CD14-positive monocyte (primary cell): Measurements from ENCODE around the gene STARD10. TPM values are rescaled to one million over a fixed set of nuclear protein-coding genes. Genes with fewer than 3 reads are reported as not detected.

Experiments used
- DNase-seq, 3 donors: peaks; one replicate each; pipeline ENCODE4 v3.0.0-alpha.2; 2011 to 2022
- H2AFZ ChIP-seq: 2 replicates; pipeline ENCODE4 v1.6.0; 2012; ENCODE audit warnings: mild to moderate bottlenecking, low read depth, low read length, inconsistent platforms; ENCODE audit not compliant: insufficient read depth, poor library complexity, severe bottlenecking
- H3K27ac ChIP-seq, 2 donors: 1 replicate in 1 of 2; 2 replicates in 1 of 2; pipeline ENCODE4 v1.5.1; 2012 to 2013; ENCODE audit warnings: low read length in 2 of 2, control low read depth in 1 of 2, inconsistent platforms in 1 of 2, low read depth in 1 of 2, mild to moderate bottlenecking in 1 of 2
- H3K27me3 ChIP-seq, 2 donors: one replicate each; pipeline versions ENCODE4 v1.6.0 to v1.6.1; 2011 to 2013; ENCODE audit warnings: low read length in 2 of 2; ENCODE audit not compliant: control insufficient read depth in 2 of 2, insufficient read depth in 2 of 2
- H3K36me3 ChIP-seq, 2 donors: replicated peaks in 1 of 2; 1 replicate in 1 of 2; 2 replicates in 1 of 2; pipeline versions ENCODE4 v1.5.1 to v1.6.1; 2012 to 2013; ENCODE audit warnings: low read length in 2 of 2, control low read depth in 1 of 2, inconsistent platforms in 1 of 2, mild to moderate bottlenecking in 1 of 2; ENCODE audit not compliant: insufficient read depth in 2 of 2, control insufficient read depth in 1 of 2
- H3K4me1 ChIP-seq, 2 donors: 1 replicate in 1 of 2; 2 replicates in 1 of 2; pipeline versions ENCODE4 v1.5.1 to v1.6.1; 2012 to 2013; ENCODE audit warnings: low read length in 2 of 2, control low read depth in 1 of 2, inconsistent platforms in 1 of 2, mild to moderate bottlenecking in 1 of 2, moderate library complexity in 1 of 2; ENCODE audit not compliant: insufficient read depth in 2 of 2, control insufficient read depth in 1 of 2
- H3K4me2 ChIP-seq: replicated peaks from 2 replicates; pipeline ENCODE3; 2012; ENCODE audit warnings: low read length, moderate library complexity, mild to moderate bottlenecking; ENCODE audit not compliant: poor library complexity, severe bottlenecking; ENCODE audit errors: extremely low read depth
- H3K4me3 ChIP-seq, 3 experiments: fragments of 200-600 bp in 1 of 3; sonication (generic) in 1 of 3; replicated peaks in 1 of 3; 1 replicate in 2 of 3; 2 replicates in 1 of 3; pipeline ENCODE4 v1.5.1; 2011 to 2013; ENCODE audit warnings: low read length in 3 of 3, mild to moderate bottlenecking in 3 of 3, control low read depth in 2 of 3, low read depth in 2 of 3, inconsistent platforms in 1 of 3, moderate library complexity in 1 of 3
- H3K79me2 ChIP-seq: 2 replicates; pipeline ENCODE4 v1.6.0; 2012; ENCODE audit warnings: mild to moderate bottlenecking, control low read depth, inconsistent platforms, low read length, moderate library complexity; ENCODE audit not compliant: insufficient read depth
- H3K9ac ChIP-seq: 2 replicates; pipeline ENCODE4 v1.6.0; 2017; ENCODE audit warnings: low read length, mild to moderate bottlenecking; ENCODE audit not compliant: insufficient read depth, poor library complexity, severe bottlenecking
- H3K9me3 ChIP-seq, 2 donors: replicated peaks in 1 of 2; 1 replicate in 1 of 2; 2 replicates in 1 of 2; pipeline versions ENCODE4 v1.5.1 to v1.6.1; 2012 to 2013; ENCODE audit warnings: low read length in 2 of 2, control low read depth in 1 of 2; ENCODE audit not compliant: control insufficient read depth in 1 of 2, insufficient read depth in 1 of 2
- H4K20me1 ChIP-seq: 2 replicates; pipeline ENCODE4 v1.6.0; 2012; ENCODE audit warnings: mild to moderate bottlenecking, low read length, control low read depth, moderate library complexity; ENCODE audit not compliant: insufficient read depth
- H3K27ac Mint-ChIP-seq, 7 donors: one replicate each; pipeline ENCODE4 v1.8.0; 2020; ENCODE audit warnings: mild to moderate bottlenecking in 7 of 7, mixed read lengths in 7 of 7, moderate library complexity in 6 of 7, inconsistent platforms in 2 of 7
- H3K27me3 Mint-ChIP-seq, 3 donors: one replicate each; pipeline ENCODE4 v1.8.0; 2021 to 2022; ENCODE audit warnings: low read depth in 3 of 3, mild to moderate bottlenecking in 3 of 3, mixed read lengths in 3 of 3, moderate library complexity in 3 of 3, inconsistent platforms in 1 of 3
- H3K36me3 Mint-ChIP-seq, 2 donors: one replicate each; pipeline ENCODE4 v1.8.0; 2020; ENCODE audit warnings: mixed read lengths in 2 of 2, inconsistent platforms in 1 of 2, mild to moderate bottlenecking in 1 of 2
- H3K4me1 Mint-ChIP-seq: one replicate; pipeline ENCODE4 v1.8.0; 2020; ENCODE audit warnings: mild to moderate bottlenecking, mixed read lengths
- H3K4me3 Mint-ChIP-seq, 2 donors: one replicate each; pipeline ENCODE4 v1.8.0; 2020; ENCODE audit warnings: mild to moderate bottlenecking in 2 of 2, mixed read lengths in 2 of 2, moderate library complexity in 1 of 2
- H3K9me3 Mint-ChIP-seq, 7 donors: one replicate each; pipeline ENCODE4 v1.8.0; 2020 to 2022; ENCODE audit warnings: mixed read lengths in 7 of 7, mild to moderate bottlenecking in 6 of 7, moderate library complexity in 6 of 7, inconsistent platforms in 2 of 7
- WGBS: methylation state at CpG from one replicate; pipeline ENCODE4 v1.1.5; 2013; ENCODE audit warnings: missing lambda C conversion rate; ENCODE audit not compliant: insufficient coverage; 5-methylcytosine and 5-hydroxymethylcytosine counted together
- intact Hi-C, 2 donors: fragments of 100-400 bp; cut with micrococcal nuclease; formaldehyde crosslinking; loops; one replicate each; pipeline versions ENCODE4 v1.15.0 to v1.15.1; 2023
- polyA plus RNA-seq, 3 donors: library from polyadenylated mRNA; depleted of rRNA in 1 of 3; unstranded in 2 of 3; stranded (reverse) in 1 of 3; fragments of 300-500 nt in 2 of 3; fragments of >200 nt in 1 of 3; fragmentation: Illumina TruSeq in 2 of 3; gene quantifications; 1 replicate in 2 of 3; 2 replicates in 1 of 3; pipeline ENCODE4 v1.2.3, GENCODE V29; 2012 to 2021
- TF ChIP-seq, protein P1 (sequence below): fragments of 200-600 bp; IDR thresholded peaks from one replicate; pipeline ENCODE4 v1.8.0; 2022; ENCODE audit warnings: antibody characterized with exemption, mild to moderate bottlenecking

The STARD10 gene
- polyA plus RNA-seq, 3 donors = 13.6 to 18.7 (median 15.4) TPM

DNA sequence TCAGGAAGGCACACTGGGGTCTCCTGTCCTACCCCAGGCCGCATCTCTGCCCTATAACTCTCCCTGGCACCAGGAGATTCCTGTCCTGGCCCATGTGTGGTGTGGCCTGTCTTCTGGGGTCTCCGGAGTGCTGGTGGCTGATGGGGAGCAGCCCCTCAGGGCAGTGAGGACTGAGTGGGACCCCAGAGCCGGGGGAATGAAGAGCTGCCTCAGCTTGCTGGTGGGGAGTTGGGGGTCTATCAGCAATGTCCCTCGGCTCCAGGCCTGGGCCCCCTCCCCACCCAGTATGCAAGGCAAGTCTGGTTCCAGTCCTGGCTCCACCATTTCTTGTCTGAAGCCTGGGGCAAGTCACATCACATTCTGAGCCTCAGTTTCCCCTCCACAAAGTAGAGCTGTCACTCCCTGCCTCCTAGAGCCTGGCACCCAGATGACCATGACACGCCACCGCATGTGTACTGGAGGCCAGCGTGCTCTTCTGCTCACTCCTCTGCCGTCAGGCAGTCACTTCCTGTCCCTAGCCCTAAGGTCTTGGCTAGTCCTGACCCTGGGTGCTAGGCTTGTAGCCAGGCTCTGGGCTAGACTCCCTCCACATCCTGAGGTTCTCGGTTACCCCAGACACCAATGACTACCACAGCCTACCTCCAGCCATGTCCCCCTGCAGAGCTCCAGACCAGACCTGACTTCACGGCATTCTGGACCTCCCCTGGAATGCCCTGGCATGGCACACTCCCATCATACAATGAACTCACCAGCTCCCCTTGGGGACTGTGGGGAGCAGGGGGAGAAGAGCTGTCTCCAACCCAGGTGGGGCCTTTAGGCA is 54.4 kb downstream of the STARD10 start:
- Histone ChIP-seq H3K79me2 (peaks cover 99% of the 10 kb centered on the region), H3K4me2 (peak overlapping the region; percentile 93), H3K4me1 (peaks cover 96% of the 10 kb centered on the region in 2 donors), H4K20me1 (peaks cover 10% of the 10 kb centered on the region), H3K36me3 (peaks cover under 1 to 2% of the 10 kb centered on the region in 2 donors), H2AFZ (no peak overlapping the region), H3K4me3 (peak overlapping the region; percentile 49 to 88 (median 83)), H3K9ac (peak overlapping the region; percentile 97), H3K27me3 (no peaks in the 10 kb centered on the region), H3K27ac (peak overlapping the region; percentile 98 to 99), H3K9me3 (no peaks in the 10 kb centered on the region)
- Mint-ChIP-seq H3K4me1 (peaks cover 92% of the 10 kb centered on the region), H3K27ac (peak overlapping the region; percentile 100), H3K36me3 (peaks cover 28 to 37% of the 10 kb centered on the region in 2 donors), H3K9me3 (peaks cover 0 to 4% (median 0%) of the 10 kb centered on the region in 7 donors), H3K27me3 (peaks cover 0 to 4% (median 2%) of the 10 kb centered on the region in 3 donors), H3K4me3 (peak overlapping the region; percentile 97 to 99)
- WGBS = 24% methylated on average over 6 of the region's 10 CpGs
- TF ChIP-seq, protein P1, sequence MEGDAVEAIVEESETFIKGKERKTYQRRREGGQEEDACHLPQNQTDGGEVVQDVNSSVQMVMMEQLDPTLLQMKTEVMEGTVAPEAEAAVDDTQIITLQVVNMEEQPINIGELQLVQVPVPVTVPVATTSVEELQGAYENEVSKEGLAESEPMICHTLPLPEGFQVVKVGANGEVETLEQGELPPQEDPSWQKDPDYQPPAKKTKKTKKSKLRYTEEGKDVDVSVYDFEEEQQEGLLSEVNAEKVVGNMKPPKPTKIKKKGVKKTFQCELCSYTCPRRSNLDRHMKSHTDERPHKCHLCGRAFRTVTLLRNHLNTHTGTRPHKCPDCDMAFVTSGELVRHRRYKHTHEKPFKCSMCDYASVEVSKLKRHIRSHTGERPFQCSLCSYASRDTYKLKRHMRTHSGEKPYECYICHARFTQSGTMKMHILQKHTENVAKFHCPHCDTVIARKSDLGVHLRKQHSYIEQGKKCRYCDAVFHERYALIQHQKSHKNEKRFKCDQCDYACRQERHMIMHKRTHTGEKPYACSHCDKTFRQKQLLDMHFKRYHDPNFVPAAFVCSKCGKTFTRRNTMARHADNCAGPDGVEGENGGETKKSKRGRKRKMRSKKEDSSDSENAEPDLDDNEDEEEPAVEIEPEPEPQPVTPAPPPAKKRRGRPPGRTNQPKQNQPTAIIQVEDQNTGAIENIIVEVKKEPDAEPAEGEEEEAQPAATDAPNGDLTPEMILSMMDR = no peak
- DNase-seq = peak; percentile 73 to 83 (median 81)
- intact Hi-C loops = loop anchor here (2.0 to 5.0 kb wide), 3 partner anchors 53 to 75 kb away; partner anchors contain the start of genes ATG16L2 (in 2 of the 2) and STARD10 (in 1 of the 2)

- H3K4me2 ChIP-seq = peak overlapping the region; percentile 93
- 0% methylated on average over 6 of the region's 11 CpGs for WGBS
- H3K4me1 ChIP-seq = peaks cover 96% of the 10 kb centered on the region in 2 donors
- peaks cover 0 to 4% (median 0%) of the 10 kb centered on the region in 7 donors for H3K9me3 Mint-ChIP-seq
- H3K9me3 ChIP-seq = no peaks in the 10 kb centered on the region
- no peaks in the 10 kb centered on the region for H3K27me3 ChIP-seq
- DNase-seq = peak; percentile 93 to 96 (median 93)
- peak overlapping the region; percentile 97 to 99 for H3K4me3 Mint-ChIP-seq
- peaks cover 7 to 8% of the 10 kb centered on the region in 2 donors for H3K36me3 ChIP-seq
- peak overlapping the region; percentile 49 to 88 (median 83) for H3K4me3 ChIP-seq
- peaks cover 26 to 41% of the 10 kb centered on the region in 2 donors for H3K36me3 Mint-ChIP-seq
- H3K9ac ChIP-seq = peak overlapping the region; percentile 97
- H3K4me1 Mint-ChIP-seq = peaks cover 91% of the 10 kb centered on the region
- H3K27ac ChIP-seq = peak overlapping the region; percentile 98 to 99
- no peak overlapping the region for H2AFZ ChIP-seq
- peaks cover 100% of the 10 kb centered on the region for H3K79me2 ChIP-seq
- H4K20me1 ChIP-seq = peaks cover 13% of the 10 kb centered on the region
- peaks cover 0 to 4% (median 2%) of the 10 kb centered on the region in 3 donors for H3K27me3 Mint-ChIP-seq
- peak overlapping the region; percentile 100 for H3K27ac Mint-ChIP-seq
- intact Hi-C loops = loop anchor here (2.0 to 5.0 kb wide), 3 partner anchors 54 to 76 kb away; partner anchors contain the start of genes ATG16L2 (in 2 of the 2) and STARD10 (in 1 of the 2)
- TF ChIP-seq, protein P1 = no peak
Measured at GRCh38 chr11:72738199-72739141, 55.4 kb downstream of the STARD10 start.
